NCI-H82 treated with DMSO at 0.1 percent for 48 hours (cell line): ENCODE data around the gene KIAA0930.
"Not testable (repeated sequence)": the region's sequence is repeated elsewhere in the genome, so short reads cannot be mapped to it uniquely, and the experiment has no call there.

Experiments used
- DNase-seq: peaks from one replicate; lab custom pipeline; 2025; ENCODE audit not compliant: unreplicated experiment; lab: John Stamatoyannopoulos, UW

The KIAA0930 gene

DNA sequence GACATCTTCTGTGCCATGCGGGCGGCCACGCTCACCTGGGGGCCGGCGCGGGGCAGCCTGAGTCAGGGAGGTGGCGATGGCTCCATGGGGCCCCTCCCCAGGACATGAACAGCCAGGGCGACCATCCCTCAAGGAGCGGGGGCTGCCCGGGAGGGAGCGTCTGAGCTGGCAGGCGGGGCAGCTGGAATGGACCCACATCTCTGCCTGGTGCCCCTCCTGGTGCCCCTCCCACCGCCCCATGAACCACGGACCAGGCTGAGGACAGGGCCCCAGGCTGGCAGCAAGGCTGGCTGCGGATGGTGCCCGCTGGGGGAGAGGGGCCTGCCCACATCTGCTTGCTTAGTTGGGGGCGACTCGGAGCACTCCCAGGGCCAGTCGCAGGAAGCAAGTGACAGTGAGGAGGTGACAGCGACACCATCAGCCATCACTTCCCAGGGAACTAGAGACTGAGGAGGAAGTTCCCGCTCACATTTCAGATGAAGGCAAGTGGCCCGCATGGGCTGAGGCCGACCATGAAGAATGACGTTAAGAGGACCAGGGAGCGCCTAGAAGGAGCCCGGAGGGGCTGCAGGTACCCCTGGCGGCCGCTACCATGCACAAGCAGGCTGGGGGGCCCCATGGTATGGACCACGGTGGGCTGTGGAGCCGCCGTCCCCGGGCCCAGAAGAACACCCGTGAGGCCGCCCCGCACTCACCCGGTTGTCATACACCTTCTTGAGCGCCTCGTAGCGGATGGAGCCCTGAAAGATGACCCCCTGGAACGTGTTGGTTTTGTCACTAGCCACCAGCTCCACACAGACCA lies 37.3 kb downstream of the KIAA0930 start:
- DNase-seq: no peak

DNA sequence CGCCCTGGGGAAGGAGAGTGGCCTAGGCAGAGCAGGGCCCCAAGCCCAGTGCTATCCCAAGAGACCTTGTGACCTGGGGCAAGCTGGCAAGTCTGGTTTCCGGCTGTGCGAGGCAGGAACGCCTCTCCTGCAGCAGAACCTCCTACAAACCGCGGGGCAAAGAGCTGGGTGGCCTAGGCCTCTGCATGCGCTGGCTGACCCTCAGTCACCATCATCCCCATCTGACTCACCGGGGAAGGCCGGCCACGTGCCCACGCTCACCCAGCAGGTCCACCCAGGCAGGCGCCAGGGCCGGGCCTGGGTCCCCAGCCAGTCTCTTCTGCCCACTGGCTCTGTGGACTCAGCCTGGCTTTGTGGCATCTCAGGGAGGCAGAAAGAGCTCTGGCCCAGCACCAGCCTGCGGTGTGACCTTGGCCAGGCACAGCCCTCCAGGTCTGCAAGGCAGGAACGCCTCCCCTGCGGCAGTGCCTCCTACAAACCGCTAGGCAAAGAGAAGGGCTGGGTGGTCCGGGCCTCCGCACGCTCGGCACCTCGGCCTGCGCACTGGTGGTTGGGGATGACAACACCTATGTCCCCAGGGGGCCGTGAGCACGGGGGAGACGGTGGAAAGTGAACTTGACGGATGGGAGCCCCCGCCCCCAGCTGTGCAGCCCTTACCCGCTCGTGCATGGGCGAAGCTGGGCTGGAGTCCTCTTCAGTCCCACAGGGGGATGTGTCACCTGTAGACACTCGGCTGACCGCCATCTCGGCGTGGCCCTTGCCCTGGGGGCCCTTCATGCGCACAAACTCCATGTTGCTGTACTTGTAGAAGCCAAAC lies 38.2 kb downstream of the KIAA0930 start:
- no peak for DNase-seq

DNA sequence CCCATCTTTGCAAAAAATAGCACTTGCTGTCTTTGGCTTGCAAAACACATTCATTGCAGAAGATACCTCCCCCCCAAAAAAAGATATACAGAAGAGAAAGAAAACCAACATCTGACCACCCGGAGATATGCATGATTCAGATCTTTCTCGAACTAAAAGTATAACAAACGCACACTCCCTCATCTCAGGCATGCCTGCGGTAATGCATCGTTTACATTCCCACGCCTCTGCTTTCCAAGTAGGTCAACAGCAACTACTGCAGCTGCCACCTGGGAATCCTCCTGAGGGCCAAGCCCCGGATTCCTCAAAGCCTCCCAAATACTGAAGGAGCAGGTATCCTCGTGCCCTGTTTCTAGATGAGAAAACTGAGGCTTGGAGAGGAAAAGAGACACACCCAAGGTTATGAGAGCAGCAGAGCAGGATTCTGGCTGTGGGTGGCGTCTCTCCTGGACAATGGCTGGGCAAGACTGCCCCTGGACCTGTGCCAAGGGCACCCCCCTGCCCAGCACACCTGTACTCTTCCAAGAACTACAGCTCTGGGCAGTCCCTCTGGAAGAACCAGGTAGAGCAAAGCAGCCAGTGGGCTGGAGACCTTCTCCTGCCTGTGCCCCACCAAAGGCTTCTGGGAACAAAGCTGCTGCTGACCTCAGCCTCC lies 38.9 kb downstream of the KIAA0930 start:
- no peak for DNase-seq

DNA sequence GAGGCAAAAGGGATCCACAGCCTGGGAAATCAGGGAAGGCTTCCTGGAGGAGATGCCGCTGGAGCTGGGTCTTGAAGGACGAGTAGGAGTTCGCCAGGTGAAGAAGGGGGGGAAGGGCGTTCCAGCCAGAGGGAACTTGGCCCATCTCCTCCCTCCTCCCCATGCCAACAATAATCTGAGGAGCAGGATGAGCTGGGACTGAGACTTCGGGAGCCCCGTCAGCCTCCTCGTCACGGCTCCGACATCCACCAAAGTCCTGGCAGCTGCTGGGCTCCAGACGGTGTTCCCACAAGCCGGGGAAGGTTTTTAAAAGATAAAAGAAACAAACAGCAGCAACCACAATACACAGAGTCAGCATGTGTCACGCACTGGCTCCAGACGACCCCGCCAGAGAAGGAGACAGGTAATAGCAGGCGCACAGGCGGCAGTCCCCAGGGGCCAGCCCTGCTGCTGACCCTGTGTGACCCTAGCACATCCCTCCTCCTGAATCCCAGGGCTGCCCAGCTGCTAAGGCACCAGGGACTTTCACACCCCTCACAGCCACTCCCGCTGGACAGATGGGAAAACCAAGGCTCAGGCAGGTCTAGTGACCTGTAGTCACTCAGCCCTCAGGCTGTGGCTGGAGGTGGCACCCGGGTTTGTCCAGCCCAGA lies 39.7 kb downstream of the KIAA0930 start:
- DNase-seq: no peak

DNA sequence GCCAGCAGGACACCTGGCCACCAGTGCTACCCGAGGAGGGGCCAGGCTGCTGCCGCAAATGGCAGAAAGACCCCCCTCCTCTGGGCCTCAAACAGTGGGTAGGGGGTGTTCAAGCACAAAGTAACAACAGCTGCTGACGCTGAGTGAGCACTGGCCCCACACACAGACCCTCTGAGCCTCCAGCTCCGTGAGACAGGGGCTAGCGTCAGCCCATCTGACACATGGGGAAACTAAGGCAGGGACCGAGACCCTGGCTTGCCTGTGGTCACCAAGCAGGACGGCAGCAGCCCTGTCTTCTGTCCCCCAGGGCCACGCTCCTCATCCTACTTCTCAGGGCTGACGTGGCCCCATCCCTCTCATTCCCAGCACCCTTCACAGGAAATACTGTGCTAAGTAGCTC lies 40.5 kb downstream of the KIAA0930 start:
- no peak for DNase-seq

DNA sequence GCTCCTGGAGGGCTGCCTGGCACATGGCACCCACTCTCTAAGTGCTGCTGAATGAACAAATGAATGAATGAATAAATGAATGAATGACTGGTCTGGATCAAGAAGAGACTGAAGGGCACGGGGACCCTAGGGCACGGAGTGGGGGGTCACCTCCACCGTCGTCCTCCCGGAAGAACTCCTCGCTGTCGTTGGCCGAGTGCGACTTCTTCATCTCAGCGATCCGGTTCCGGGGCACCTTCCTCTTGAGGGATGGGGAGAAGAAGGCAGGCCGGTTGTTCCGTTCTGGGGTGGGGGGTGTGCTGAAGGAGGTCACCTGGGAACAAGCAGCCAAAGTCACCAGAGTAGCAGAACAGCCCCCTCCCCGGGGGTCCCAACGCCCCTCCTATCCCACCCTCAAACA lies 41.0 kb downstream of the KIAA0930 start:
- DNase-seq: no peak

DNA sequence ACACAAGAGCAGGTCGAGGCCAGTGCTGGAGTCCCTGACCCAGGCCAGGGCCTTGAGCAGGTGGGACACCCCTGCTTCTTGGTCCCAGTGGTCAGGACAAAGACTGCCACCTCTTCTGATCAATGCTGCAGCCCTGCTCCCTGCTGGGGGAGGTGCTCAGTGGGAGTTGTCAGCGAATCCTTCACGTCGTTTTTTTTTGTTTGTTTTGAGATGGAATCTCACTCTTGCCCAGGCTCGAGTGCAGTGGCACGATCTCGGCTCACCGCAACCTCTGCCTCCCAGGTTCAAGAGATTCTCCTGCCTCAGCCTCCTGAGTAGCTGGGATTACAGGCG lies 42.3 kb downstream of the KIAA0930 start:
- DNase-seq: no peak

DNA sequence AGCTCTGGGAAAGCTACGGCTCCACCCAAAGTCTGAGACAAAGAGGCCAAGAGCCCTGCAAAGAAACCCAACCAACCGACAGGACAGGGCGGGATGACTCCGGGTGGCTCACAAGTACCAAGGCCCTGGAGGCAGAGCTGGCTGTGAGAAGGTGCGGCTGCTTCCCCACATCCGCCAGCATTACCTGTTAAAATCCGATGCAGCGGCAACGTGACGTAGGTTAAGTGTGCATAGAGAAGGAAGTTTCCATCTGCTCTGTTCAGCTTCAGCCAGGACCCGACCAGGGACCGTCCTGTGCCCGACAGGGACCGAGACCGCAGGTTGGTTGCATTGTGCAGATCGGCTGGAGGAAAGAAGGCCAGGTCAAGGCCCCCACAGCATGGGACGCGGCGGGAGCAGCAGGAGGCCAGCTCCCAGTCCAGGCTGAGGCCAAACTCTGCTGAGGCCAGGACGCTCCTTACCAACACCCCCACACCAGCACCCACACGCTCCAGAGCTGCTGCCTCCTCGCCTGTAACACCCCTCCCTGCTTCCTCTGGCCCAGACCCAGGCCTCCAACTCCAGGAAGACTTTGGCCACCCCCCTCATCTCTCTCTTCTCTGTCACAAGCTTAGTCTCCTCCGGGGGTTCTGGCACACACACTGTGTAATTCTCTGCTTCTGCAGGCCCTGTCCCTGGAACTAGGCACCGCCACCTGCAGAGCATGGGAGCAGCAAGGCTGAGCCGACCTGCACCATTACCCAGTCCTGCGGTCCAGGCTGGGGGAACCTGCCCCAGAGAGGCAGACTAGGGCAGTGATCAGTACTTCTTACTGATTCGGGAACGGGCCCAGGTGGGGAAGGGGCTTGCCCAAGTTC lies 42.9 kb downstream of the KIAA0930 start:
- no peak for DNase-seq

DNA sequence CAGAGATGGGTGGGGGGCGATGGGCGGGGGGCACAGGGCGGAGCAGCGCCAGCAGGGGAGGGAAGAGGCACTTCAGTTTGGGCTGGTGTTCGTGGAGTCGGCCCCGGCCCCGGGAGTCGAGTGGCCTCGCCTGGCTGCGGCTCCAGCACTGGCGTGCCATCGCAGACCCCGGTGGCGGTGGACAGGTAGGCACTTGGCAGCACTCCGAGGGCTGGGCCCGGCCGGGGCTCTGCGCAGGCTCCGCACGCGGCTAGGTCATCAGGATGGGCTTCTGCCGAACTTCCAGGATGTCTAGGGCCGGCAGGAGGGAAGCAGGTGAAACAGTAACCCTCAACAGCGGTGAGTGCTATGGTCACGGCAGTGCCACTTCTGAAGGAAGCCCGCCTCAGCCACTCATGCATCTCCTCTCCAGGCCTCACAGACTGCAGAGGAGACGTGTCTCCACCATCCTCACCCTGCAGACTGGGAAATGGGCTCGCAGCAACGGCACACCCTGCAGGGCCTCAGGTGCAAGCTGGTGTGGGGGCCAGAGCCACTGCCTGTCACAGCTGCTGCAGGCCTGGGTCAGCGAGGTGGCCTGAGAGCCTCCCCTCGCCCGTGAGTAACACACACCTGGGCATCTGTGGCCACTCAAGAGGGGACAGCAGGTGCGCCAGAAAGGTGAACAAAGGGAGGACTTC lies 43.6 kb downstream of the KIAA0930 start:
- DNase-seq: no peak

DNA sequence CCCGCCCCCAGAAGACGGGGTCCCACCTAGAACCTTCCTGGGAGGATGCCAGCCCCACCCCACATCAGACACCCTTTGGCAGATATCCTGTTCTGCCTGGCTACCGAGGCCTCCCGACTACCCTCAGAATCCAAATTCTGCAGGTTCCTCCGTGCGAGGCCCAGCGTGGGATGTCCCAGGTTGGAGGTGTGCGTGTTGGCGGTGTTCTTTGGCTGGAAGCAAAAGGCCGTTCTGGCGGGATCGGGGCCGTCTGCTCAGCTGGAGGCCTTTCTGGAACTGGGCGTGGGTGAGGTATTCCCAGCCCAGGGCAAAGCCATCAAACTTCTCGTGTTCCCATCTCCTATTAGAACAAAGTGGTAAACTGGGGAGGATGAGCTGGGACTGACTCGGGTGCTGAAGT lies 44.4 kb downstream of the KIAA0930 start:
- no peak for DNase-seq

DNA sequence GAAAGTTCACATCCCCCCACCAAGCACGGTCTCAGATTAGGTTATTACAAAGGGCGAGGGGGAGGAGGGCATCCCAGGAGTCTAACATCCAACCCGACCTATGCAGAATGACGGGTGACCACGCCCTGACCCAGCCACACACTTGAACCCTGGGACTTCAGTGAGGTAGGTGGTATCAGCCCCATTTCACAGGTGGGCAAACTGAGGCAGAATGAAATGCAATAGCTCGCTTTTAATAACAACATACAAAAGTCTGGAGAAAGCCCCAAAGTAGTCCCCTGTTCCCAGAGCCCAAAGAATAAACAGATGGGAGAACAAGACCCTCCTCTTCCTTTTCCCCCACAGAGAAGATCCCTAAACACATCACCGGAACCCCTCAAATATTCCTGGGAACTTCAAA lies 45.1 kb downstream of the KIAA0930 start:
- no peak for DNase-seq

DNA sequence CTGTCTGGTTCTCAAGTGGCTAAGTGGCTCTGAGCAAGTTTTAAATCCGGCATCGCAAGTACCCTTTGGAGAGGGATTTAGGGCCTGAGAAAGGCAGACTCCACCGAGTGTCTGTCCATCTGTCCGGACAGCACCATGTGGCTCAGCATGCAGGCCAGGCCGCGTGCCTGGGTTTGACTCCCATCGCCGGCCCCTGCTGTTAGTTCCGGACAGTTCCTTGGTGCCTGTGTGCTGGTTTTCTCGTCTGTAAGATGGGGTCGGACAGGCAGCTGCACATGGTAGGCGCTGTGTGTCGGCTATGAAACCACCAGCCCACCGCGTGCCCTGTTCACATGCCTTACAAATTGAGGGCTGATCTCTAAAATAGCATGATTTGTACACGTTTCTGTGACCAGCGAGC lies 46.0 kb downstream of the KIAA0930 start:
- no peak for DNase-seq

DNA sequence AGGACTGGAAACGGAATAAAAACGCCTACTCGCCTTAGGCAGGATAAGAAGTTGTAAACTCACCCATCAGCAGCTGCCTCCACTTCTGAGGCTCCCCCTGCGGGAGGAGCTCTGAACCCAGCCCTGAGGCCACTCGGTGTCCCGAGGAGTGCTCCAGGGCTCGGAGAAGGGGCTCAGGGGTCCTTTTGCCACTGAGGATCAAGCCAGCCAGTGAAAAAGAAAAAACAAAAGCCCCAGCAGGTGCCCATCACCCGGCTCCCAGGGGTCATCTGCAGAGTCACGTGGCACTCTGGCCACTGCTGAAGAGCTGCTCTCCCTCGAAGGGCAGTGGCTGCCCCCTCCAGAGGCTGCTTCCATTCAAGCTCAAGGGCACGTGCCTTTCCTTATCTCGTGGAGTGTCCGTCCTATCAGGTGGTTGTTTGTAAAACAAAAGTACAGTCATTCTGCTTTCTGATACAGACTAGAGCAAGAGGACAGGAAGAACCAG lies 48.0 kb downstream of the KIAA0930 start:
- DNase-seq: no peak

DNA sequence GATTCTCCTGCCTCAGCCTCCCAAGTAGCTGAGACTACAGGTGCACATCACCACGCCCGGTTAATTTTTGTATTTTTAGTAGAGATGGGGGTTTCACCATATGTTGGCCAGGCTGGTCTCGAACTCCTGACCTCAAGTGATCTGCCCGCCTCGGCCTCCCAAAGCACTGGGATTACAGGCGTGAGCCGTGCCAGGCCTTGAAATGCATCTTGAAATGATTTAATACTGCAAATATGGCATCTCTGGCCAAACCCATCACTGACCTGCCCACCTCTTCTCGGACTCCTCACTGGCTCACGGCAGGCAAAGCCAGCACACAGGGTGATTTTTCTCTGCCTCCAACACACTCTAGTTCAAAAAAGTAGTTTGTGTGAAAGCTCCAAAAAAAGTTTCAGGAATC lies 48.9 kb downstream of the KIAA0930 start:
- not testable (repeated sequence) for DNase-seq

DNA sequence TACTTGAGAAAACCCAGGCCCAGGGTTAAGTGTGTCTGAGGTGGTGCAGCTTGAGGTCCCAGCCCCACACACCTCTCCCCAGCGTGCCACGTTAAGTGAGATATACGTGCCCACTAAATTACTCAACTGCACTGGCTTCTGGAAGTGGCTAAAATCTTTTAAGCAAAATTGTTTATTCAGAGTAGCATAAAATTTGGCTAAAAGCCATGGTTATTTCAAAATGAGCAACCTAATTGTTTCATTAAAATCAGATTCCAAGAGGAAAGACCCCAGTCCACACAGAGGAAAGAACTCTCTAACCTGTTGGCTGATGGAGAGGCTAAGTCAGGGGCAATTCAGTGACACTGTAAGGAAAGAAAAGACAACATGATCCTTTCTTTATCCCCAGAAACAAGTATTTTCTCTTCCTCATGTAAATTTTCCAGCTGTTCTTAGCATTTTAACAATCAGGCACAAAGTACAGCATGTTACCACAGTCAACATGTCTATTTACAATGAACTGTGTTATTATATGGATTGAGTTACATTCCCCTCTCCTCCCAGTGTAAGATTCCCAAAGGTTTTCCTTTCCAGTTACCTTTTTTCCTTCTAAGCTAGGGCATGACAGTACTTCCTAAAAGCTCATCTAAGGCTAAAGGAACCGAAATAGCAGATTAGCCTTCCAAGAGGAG lies 50.4 kb downstream of the KIAA0930 start:
- DNase-seq: no peak

DNA sequence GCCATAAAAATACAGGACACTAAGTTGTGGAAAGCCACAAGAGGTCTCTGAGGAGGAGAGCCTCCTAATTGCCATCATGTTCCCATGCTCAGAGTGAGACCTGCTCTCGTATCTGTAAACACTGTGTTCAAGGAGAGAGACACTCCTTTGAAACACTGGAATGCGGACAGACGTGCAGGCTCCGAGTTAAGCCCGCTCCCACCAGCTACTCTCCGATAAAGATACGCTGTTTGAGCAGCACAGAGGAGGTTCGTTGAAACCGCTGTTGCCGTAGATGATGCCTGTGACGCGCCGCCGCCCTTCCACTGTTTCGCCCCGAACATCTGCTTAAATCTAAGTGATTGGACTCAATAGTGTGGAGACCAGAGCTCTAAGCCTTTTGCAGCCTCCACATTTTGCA lies 51.9 kb downstream of the KIAA0930 start:
- DNase-seq: no peak

DNA sequence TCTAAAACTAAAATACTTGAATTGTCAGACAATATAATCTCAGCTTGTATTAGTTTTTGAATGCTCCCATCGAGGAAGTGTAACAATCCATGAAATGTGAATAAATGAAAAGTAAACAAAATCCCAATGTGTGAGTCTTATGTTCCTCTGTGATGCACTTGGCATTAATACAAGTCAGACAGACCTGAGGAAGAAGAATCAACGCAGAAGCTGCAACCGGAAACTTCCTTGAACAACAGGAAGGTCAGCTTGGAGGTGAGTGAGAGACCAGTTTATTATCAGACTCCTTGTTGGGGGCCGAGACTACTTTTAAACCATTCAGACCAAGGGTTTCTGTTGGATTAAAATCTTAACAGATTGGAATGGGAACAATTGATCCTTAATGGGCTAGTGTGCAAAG lies 52.8 kb downstream of the KIAA0930 start:
- no peak for DNase-seq

DNA sequence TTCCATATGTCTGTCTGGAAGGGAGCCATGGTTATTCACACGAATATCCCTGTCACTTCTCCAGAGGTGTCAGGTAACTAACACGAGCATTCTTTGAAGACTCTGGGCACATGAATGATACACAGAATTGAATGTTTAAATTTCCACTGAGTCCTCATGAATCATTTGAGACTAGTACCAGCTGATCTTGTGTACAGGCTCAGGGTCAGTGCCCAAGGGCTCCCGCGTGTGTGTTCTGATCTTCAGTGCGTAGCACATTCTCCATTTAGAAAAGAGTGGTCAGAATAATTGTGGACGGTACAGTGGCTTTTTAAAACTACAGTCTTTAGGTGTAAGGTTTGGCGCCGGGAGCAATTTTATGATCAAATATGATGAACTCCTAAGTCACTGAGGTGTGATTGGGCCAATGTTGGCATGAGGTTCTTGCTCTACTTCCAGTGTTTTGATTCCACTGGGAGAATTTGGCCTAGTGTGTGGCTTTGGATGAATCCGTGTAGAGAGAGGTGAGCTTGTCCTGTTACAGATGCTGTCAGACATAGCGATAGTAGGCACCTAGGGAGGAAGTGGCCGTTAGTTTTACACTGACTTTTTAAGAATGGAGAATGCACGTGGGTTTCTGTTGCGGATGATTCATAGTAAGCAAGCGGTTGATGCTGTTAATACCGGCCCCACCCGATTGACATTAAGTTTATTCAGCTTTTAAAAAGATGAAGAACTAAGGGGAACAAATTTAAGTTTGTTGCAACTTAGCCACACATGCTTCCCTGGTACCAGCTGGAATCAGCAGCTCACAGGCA lies 54.8 kb downstream of the KIAA0930 start:
- DNase-seq: no peak

DNA sequence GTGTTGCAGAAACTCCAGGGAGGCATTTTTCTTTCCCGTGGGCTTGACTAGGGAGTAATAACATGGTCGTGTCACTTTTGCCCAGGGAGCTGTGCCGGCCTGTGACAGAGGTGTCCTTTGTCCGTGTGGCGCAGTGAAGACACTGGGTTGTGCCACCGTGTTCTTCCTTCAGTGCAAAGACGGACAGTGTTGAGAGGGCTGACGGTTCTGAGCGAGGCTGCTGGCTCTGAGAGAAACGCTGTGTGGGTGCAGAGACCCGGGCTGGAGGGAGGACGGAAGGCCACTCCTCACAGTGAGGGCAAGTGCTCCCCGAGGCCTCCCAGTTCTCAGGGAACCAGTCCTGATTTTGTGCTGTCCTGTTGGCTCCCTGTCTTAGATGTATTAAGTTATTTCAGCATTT lies 56.7 kb downstream of the KIAA0930 start:
- no peak for DNase-seq
